B cell (primary cell): Measurements from ENCODE around the gene CHRM1. TPM values are rescaled to one million over a fixed set of nuclear protein-coding genes. Genes with fewer than 3 reads are reported as not detected.

Experiments used
- ATAC-seq: fragments of 200-7000 bp; cut with Tn5 transposase; one replicate; pipeline ENCODE4 v1.10.0; 2021; ENCODE audit warnings: low read depth, mild to moderate bottlenecking, moderate number of reproducible peaks, moderate library complexity
- CTCF ChIA-PET: fragments of 350-600 bp; sonication (Branson Sonifier 250); formaldehyde crosslinking; loops from one replicate; lab custom pipeline; 2021; ENCODE audit warnings: antibody characterized with exemption, inconsistent platforms; lab: Charles Lee
- POLR2A ChIA-PET: fragments of 350-600 bp; sonication (Branson Sonifier 250); formaldehyde crosslinking; loops from one replicate; lab custom pipeline; 2021; ENCODE audit warnings: antibody characterized with exemption; lab: Charles Lee
- DNase-seq: peaks from one replicate; pipeline ENCODE4 v3.0.0; 2013
- H2AFZ ChIP-seq: 2 replicates; pipeline ENCODE4 v1.6.1; 2012; ENCODE audit warnings: mild to moderate bottlenecking, low read depth, low read length; ENCODE audit not compliant: insufficient read depth, poor library complexity, severe bottlenecking
- H3K27ac ChIP-seq, 2 donors: 1 replicate in 1 of 2; 2 replicates in 1 of 2; pipeline ENCODE4 v1.5.1; 2012 to 2013; ENCODE audit warnings: low read length in 2 of 2, mild to moderate bottlenecking in 2 of 2, moderate library complexity in 1 of 2
- H3K27me3 ChIP-seq, 4 experiments: fragments of 200-600 bp in 1 of 4; sonication (generic) in 1 of 4; replicated peaks in 1 of 4; 1 replicate in 2 of 4; 2 replicates in 2 of 4; pipeline versions ENCODE4 v1.6.1 to v1.7.0; 2013 to 2016; ENCODE audit warnings: low read length in 3 of 4, mild to moderate bottlenecking in 2 of 4, mixed read lengths in 1 of 4, moderate library complexity in 1 of 4; ENCODE audit not compliant: insufficient read depth in 4 of 4, control insufficient read depth in 3 of 4; ENCODE audit errors: control extremely low read depth in 1 of 4
- H3K36me3 ChIP-seq, 2 experiments: replicated peaks in 1 of 2; 1 replicate in 1 of 2; 2 replicates in 1 of 2; pipeline versions ENCODE4 v1.6.1 to v1.7.1; 2013; ENCODE audit warnings: low read length in 1 of 2; ENCODE audit not compliant: insufficient read depth in 2 of 2, control insufficient read depth in 1 of 2; ENCODE audit errors: control extremely low read depth in 1 of 2, extremely low read depth in 1 of 2
- H3K4me1 ChIP-seq, 2 donors: fragments of 200-600 bp in 1 of 2; sonication (generic) in 1 of 2; 1 replicate in 1 of 2; 2 replicates in 1 of 2; pipeline versions ENCODE4 v1.5.1 to v1.6.1; 2013 to 2017; ENCODE audit warnings: low read length in 2 of 2; ENCODE audit not compliant: control insufficient read depth in 2 of 2, insufficient read depth in 2 of 2
- H3K4me2 ChIP-seq: replicated peaks from 2 replicates; pipeline ENCODE3; 2012; ENCODE audit warnings: mild to moderate bottlenecking, low read depth, low read length; ENCODE audit not compliant: poor library complexity, severe bottlenecking
- H3K4me3 ChIP-seq, 5 experiments: fragments of 200-600 bp in 1 of 5; sonication (generic) in 1 of 5; 1 replicate in 3 of 5; 2 replicates in 2 of 5; pipeline versions ENCODE4 v1.5.1 to v1.7.0; 2011 to 2016; ENCODE audit warnings: low read length in 4 of 5, mild to moderate bottlenecking in 4 of 5, low read depth in 2 of 5, control low read depth in 1 of 5, moderate library complexity in 1 of 5; ENCODE audit not compliant: insufficient read depth in 1 of 5; ENCODE audit errors: control extremely low read depth in 1 of 5, extremely low read depth in 1 of 5
- H3K79me2 ChIP-seq: fragments of 200-600 bp; sonication (generic); one replicate; pipeline ENCODE4 v1.6.0; 2016; ENCODE audit warnings: low read length; ENCODE audit not compliant: control insufficient read depth, insufficient read depth
- H3K9ac ChIP-seq: fragments of 200-600 bp; sonication (generic); 2 replicates; pipeline ENCODE4 v1.6.1; 2017; ENCODE audit warnings: mild to moderate bottlenecking, low read length, moderate library complexity
- H3K9me3 ChIP-seq, 3 donors: one replicate each; pipeline versions ENCODE4 v1.6.1 to v1.7.1; 2013; ENCODE audit warnings: low read length in 2 of 3; ENCODE audit not compliant: control insufficient read depth in 2 of 3, insufficient read depth in 1 of 3; ENCODE audit errors: control extremely low read depth in 1 of 3
- H4K20me1 ChIP-seq: 2 replicates; pipeline ENCODE4 v1.6.0; 2012; ENCODE audit warnings: mild to moderate bottlenecking, low read length; ENCODE audit not compliant: insufficient read depth, control insufficient read depth, poor library complexity, severe bottlenecking
- H3K27ac Mint-ChIP-seq: one replicate; pipeline ENCODE4 v1.8.0; 2021; ENCODE audit warnings: mixed read lengths
- H3K27me3 Mint-ChIP-seq: one replicate; pipeline ENCODE4 v1.8.0; 2021; ENCODE audit warnings: mixed read lengths
- H3K4me1 Mint-ChIP-seq: one replicate; pipeline ENCODE4 v1.8.0; 2021; ENCODE audit warnings: mixed read lengths
- H3K4me3 Mint-ChIP-seq: one replicate; pipeline ENCODE4 v1.8.0; 2021; ENCODE audit warnings: mixed read lengths
- H3K9me3 Mint-ChIP-seq: one replicate; pipeline ENCODE4 v1.8.0; 2022; ENCODE audit warnings: mixed read lengths; ENCODE audit not compliant: insufficient read depth
- CTCF ChIP-seq: fragments of 200-600 bp; IDR thresholded peaks from one replicate; pipeline ENCODE4 v1.8.0; 2022; ENCODE audit warnings: antibody characterized with exemption, mild to moderate bottlenecking
- EZH2 ChIP-seq: IDR thresholded peaks from 2 replicates; pipeline ENCODE4 v1.6.1; 2012; ENCODE audit warnings: borderline replicate concordance, low read depth, mild to moderate bottlenecking, moderate library complexity, low read length; ENCODE audit not compliant: insufficient read depth, poor library complexity, severe bottlenecking
- WGBS: methylation state at CpG from one replicate; pipeline ENCODE4 v1.1.5; 2013; ENCODE audit warnings: missing lambda C conversion rate; ENCODE audit not compliant: insufficient coverage; 5-methylcytosine and 5-hydroxymethylcytosine counted together
- intact Hi-C: fragments of 100-400 bp; cut with micrococcal nuclease; formaldehyde crosslinking; loops from one replicate; pipeline ENCODE4 v1.10.0; 2022
- polyA plus RNA-seq: library from polyadenylated mRNA; depleted of rRNA; stranded (reverse); fragments of >200 nt; gene quantifications from 2 replicates; pipeline ENCODE4 v1.2.3, GENCODE V29; 2012
- total RNA-seq, 2 donors: library from RNA; stranded (reverse); fragments of 120-200 nt in 1 of 2; gene quantifications; 1 replicate in 1 of 2; 2 replicates in 1 of 2; pipeline versions ENCODE4 v1.2.3 to v1.2.4, GENCODE V29; 2013 to 2022

CHRM1 gene
- total and polyA plus RNA-seq, 2 donors (not counting 1 experiment from before 2014, with no cell fraction given), result not detected

GRCh38 chr11:62919476-62919875 lies 1.7 kb downstream of the CHRM1 start:
- no peak for TF ChIP-seq EZH2
- no peak for TF ChIP-seq CTCF
- Mint-ChIP-seq H3K4me1 (peaks cover 16% of the 10 kb centered on the region), H3K27ac (no peak overlapping the region), H3K27me3 (peaks cover 44% of the 10 kb centered on the region), H3K4me3 (no peak overlapping the region), H3K9me3 (no peaks in the 10 kb centered on the region)
- WGBS, result 94% methylated on average over 10 of the region's 10 CpGs
- H2AFZ ChIP-seq, result no peak overlapping the region
- H3K36me3 ChIP-seq, result no peaks in the 10 kb centered on the region
- ATAC-seq (no peak), DNase-seq (no peak)
- ChIA-PET CTCF (interaction anchor here (1.3 kb wide), 2 partner anchors 14 to 115 kb away, joined by 3 to 4 read pairs; no protein-coding TSS in a partner anchor), POLR2A (no interaction called here)
- no peaks in the 10 kb centered on the region for H3K79me2 ChIP-seq
- no peak overlapping the region for H3K4me2 ChIP-seq
- peaks cover 0 to 31% (median 14%) of the 10 kb centered on the region in 4 experiments for H3K27me3 ChIP-seq
- peaks cover 0 to 10% (median 0%) of the 10 kb centered on the region in 3 donors for H3K9me3 ChIP-seq
- H3K9ac ChIP-seq, result no peak overlapping the region
- no peak overlapping the region for H3K27ac ChIP-seq
- no peaks in the 10 kb centered on the region for H4K20me1 ChIP-seq
- peaks cover 17 to 21% of the 10 kb centered on the region in 2 donors for H3K4me1 ChIP-seq
- H3K4me3 ChIP-seq, result no peak overlapping the region
- intact Hi-C loops, result no loop called here

- Histone ChIP-seq H3K4me3 (no peak overlapping the region), H3K36me3 (no peaks in the 10 kb centered on the region), H3K4me1 (peaks cover 11% of the 10 kb centered on the region in 2 donors), H4K20me1 (no peaks in the 10 kb centered on the region), H3K4me2 (no peak overlapping the region), H3K27me3 (peaks cover 0 to 21% (median 8%) of the 10 kb centered on the region in 4 experiments), H3K9ac (no peak overlapping the region), H3K27ac (no peak overlapping the region), H3K79me2 (no peaks in the 10 kb centered on the region), H2AFZ (no peak overlapping the region), H3K9me3 (peaks cover 0 to 8% (median 0%) of the 10 kb centered on the region in 3 donors)
- Mint-ChIP-seq H3K9me3 (no peaks in the 10 kb centered on the region), H3K4me1 (peaks cover 8% of the 10 kb centered on the region), H3K4me3 (no peak overlapping the region), H3K27ac (no peak overlapping the region), H3K27me3 (peaks cover 37% of the 10 kb centered on the region)
- POLR2A ChIA-PET, result no interaction called here
- intact Hi-C loops, result no loop called here
- 73% methylated on average over 5 of the region's 5 CpGs for WGBS
- CTCF ChIA-PET, result interaction anchor here (1.3 to 2.2 kb wide), 3 partner anchors 11 to 116 kb away, joined by 3 to 7 read pairs (median 5); no protein-coding TSS in a partner anchor
- no peak for DNase-seq
- no peak for TF ChIP-seq CTCF
- TF ChIP-seq EZH2, result no peak
- no peak for ATAC-seq
These were observed 2.6 kb downstream of the CHRM1 start for GRCh38 chr11:62918531-62918930.
